NCI-H82 treated with DMSO at 0.1 percent for 48 hours (cell line): Measurements from ENCODE around the gene MOB3A.

ENCODE experiments used
- DNase-seq: peaks from one replicate; lab custom pipeline; 2025; ENCODE audit not compliant: unreplicated experiment; lab: John Stamatoyannopoulos, UW

MOB3A gene

DNA sequence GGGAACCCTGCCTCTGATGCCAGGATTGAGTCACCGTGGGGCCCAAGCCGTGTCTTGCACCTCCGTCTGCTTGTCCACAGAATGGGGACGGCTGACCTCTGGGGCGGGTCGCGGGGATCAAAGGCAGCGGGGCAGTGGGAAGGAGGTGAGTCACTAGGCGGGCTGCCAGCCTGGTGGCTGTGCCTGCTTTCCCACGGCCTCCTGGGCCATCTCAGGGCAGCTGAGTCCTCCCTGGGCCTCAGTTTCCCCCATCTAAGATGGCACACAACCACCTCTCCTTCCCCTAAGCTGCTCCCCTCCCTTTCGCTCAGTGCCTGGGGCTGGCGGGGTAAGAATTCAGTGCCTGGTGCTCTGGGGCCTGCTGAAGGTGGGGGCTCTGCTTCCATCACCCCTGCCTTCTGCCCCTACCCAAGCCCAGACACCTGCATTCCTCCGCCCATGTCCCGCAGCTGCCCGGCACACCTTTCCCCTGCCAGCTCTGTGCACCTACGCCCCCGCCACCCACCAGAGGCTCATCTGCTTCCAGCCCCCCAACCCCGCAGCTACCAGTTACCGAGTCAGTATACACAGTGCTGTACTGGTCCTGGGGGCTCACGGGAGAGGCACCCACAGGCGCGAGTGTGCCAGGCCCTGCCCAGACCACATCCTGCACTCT is 48.5 kb downstream of the MOB3A start:
- no peak for DNase-seq

DNA sequence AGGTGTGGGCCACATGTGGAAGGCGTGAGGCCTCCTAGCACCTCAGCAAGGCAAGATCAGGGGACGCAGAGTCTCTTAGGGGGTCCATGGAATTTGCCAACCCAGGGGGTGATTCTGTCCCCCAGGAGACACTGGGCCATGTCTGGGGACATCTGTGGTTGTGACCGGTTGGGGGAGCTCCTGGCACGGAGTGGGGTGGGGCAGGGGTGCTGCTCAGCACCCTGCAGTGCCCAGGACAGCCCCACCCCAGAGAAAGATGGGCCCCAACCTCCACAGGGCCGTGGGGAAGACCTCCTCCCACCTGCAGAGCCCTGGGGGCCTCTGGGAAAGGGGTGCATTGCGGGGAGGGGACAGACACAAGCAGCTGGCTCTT is 49.1 kb downstream of the MOB3A start:
- DNase-seq: no peak

DNA sequence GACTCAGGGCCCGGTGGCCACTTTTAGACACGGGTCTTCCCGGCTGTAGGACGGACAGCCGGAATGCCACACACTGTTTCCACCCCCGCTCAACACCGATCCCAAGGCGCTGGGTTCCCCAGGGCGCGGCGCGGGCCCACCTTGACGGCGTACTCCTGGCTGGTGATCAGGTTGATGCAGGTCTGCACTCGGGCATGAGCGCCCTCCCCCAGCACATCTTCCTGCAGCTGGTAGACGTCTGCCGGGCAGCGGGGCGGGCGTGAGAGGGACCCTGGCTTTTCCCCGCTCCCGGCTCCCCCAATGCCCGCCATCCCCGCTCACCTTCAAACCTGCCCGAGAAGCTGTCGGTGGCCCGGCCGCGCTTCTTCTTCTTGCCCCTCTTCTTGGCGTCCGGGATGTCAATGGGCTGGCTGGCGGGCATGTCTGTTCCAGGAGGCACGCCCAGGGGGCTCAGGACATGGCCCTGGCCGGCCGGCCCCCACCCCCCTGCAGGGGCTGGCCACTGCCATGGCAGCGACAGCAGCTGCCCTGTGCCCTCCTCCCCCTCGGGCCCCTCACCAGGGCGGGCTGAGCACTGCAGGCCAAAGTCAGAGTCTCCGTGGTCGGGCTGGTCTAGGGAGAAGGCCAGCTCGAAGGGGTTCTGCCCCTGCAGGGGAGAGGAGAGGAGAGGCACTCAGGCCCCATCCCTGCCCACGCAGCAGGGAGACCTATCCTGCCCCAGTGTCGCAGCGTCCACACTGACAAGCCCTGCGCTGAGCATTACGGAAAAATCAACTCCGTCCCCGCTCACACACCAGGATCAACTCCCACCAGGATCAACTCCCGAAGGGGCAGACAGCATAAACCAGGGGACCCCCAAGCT is 49.8 kb downstream of the MOB3A start:
- DNase-seq: no peak

DNA sequence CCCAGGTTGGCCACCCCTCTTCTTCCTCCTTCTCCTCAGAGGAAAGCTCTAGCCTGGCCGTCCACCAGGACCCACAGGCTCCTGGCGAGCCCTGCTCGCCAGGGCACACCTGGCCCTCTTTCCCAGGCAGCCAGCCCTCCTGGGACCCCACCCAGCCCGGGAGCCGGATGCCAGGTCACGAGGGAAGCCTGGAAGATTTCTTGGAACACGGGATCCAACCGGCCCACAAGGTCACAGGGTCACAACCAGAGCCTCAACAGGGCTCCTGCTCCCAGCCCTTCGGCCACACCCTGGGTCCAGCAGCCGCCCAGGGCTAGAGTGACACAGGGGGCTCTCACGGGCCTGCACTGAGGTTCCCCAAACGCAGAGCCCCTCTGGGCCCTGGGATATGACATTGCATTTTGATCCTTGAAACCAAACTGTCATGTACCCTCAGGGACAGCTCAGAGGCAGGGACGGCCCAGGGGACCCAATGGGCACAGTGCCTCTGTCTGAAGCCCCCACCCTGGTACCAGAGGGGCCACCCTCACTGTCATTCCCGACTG is 50.6 kb downstream of the MOB3A start:
- no peak for DNase-seq

DNA sequence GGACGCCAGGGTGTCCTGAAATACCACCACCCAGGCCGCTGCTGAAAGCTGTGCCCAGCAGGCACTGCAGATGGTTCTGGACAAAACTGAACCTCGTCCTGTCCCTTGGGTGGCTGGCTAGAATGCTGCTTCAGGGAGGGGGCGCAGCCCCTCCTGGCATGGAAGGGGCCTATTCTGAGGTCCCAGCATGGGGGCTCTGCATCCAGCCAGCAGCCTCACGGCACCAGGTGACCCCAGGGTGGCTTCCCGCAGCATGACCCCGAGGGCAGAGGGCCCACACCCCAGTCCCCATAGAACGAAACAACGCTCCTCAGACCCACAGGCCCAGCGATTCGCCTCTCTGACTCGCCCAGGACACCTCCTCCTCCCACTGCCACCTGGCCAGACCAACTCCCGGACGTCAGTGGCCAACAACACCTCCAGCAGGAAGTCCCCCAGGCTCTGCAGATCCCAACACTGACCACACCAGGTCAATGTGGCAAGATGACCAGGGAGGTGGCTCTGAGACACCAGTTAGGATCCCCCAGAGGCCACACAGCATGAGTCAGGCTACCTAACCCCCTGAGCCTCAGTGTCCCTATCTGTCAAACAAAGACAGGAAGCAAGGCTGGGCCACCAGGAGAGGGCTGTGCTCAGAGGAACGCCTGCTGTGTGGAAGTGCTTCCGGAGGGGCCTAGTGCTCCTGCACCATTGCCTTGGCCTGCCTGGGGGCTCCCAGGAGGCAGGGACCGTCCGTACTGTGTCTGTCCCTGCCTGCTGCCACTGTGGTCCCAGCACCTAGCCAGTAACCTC is 51.2 kb downstream of the MOB3A start:
- no peak for DNase-seq

DNA sequence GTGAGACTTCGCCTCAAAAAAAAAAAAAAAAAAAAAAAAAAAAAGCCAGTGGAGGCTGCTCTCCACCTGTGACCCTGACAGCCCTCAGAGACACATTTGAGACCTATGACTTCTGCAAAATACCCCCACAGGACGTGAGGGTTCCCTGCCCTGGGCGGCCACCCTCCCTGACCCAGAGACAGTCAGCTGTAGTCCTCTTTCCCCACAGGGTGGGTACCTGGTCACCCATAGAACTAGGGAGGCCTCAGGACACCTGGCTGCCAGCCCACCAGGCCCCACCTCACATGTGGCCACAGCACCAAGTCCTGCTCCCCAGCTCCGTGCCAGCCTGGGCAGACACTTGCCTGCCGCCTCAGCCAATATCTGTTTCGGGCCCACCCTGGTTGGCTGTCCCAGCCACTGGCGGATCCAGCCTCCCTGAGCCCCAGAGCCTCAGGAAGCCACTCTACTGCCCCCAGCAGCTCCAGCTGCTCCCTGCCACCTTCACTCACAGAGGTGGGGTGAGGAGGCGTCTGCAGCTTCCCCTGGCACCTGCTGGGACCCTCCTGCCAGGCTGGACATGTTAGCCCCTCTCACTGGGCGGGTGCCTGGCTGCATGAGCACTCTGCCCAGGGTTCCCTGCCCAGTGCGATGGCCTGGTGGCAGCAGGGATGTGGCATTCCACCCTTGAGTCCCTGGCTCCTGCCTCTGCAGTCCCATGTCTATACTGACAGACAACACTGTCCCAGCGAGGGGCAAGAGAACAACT is 52.0 kb downstream of the MOB3A start:
- DNase-seq: no peak

DNA sequence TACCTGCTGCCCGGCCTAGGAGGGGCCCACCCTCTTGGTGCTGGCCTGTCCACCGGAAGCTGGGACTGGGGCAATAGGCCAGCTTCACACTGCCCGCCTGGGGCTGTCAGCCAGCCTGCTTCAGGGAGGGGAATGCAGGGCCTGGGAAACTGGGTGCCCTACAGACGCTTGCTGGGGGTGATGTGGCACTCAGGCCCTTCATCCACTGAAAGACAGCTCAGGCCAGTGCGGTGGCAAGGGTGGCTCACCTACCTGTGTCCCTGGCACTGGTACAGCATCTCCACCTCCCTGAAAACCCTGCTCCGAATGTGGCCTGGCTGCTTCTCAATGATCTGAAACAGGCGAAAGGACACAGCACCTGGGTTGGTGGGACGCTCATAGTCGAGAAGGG is 52.9 kb downstream of the MOB3A start:
- DNase-seq: no peak

DNA sequence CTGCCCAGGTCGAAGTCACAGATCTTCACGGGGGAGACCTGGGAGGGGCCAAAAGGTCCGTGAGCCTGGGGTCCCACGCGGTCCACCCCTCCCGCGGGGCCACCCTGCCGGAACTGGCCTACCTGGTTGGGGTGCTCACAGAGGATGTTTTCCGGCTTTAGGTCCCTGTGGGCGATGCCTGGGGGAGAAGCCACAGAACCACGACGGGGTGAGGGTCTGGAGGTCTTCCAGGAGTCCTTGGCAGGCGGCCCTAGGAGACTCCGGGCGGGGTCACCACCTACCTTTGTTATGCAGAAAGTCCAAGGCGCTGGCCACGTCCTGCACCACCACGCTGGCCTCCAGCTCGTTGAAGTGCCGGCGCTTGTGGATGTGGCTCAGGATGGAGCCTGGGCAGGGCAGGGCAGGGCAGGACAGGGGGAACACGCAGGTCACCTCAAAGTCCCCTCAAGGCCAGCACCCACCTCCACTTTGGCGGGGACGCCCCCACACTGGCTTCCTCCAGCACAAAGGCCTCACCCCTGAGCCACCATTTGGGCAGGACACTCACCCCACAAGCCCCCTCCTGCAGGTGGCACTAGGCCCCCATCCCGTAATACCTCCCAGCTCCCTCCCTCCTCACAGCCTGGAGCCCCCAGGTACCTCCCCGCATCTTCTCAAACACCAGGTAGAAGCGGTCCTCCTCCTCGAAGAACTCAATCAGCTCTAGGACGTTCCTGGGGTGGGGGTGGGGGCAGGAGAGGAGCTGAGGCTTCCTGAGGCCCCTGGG is 53.5 kb downstream of the MOB3A start:
- DNase-seq: no peak

DNA sequence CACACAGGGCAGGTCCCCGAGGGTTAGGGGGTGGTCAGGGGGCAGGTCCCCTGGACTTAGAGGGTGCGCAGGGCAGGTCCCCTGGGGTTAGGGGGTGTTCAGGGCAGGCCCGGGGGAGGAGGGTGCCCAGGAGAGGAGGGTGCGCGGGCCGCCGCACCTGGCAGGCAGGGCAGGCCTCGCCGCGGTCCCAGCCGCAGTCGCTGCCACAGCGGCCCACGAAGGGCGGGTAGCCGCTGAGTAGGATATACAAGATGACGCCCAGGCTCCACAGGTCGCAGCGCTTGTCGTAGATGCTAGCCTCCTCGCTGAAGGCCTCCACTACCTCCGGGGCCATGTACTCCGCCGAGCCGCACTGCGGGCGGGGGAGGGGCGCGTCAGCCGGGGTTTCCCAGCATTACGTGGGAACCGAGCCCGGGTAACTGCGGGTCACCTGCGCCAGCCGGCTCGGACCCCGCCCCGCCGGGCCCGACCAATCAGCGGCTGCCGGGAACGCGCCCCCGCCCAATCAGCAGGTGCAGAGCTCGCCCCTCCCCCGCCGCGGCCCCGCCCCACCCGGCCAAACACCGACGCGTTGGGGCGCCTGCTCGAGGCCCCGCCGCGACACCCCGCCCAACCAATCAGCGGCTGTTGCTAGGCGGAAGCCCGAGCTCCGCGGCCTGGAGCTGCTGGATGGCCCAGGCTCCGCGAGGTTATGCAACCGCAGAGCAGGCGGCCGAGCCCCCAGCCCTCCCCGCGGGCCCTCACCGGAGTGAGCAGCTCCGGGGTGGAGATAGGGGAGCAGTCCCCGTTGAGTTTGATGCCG is 54.2 kb downstream of the MOB3A start:
- peak; percentile 67 for DNase-seq

DNA sequence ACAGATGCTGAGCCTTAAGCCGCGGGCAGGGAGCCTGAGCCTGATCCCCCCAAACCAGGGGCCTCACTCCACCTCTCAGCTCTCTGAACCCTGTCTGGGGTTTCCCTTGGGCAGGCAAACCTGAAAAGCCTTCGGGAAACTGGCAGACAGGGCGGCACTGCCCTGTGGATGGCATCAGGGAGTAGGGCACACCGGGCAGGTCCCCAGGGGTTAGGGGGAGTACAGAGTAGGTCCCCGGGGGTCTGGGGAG is 54.8 kb downstream of the MOB3A start:
- no peak for DNase-seq

DNA sequence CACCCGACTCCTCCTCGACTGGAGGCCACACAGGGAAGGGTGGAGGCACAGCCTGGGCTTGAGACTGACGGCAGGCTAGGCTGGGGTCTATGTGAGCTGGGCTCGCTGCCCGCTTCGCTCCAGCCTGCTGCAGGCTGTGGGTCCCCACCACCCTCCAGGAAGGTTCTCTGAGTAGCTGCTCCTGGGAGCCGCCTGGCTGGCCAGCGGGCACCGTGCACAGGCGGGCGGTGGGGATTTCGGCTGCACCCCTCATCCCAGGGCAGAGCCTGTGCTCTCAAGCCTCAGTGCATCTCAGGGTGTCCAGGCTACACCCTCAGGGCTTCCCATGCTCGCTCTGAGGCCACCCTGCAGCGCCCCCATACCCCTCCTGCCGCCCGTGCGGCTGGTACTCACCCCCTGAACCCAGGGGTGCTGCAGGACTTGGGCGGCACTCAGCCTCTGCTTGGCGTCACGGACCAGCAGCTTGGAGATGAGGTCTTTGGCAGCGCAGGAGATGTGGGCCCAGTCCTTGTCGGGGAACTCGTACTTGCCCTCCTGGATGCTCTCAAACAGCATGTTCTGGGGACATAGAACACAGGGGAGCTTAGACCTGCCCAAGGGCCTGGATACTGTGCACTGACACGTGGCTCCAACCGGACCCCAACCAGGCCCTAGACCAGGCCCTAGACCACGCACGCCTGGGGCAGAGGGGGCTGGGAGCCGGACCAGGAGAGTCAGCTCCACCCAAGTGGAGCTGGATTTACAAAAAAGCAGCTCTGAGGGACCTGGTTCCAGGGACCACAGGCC is 55.3 kb downstream of the MOB3A start:
- no peak for DNase-seq

DNA sequence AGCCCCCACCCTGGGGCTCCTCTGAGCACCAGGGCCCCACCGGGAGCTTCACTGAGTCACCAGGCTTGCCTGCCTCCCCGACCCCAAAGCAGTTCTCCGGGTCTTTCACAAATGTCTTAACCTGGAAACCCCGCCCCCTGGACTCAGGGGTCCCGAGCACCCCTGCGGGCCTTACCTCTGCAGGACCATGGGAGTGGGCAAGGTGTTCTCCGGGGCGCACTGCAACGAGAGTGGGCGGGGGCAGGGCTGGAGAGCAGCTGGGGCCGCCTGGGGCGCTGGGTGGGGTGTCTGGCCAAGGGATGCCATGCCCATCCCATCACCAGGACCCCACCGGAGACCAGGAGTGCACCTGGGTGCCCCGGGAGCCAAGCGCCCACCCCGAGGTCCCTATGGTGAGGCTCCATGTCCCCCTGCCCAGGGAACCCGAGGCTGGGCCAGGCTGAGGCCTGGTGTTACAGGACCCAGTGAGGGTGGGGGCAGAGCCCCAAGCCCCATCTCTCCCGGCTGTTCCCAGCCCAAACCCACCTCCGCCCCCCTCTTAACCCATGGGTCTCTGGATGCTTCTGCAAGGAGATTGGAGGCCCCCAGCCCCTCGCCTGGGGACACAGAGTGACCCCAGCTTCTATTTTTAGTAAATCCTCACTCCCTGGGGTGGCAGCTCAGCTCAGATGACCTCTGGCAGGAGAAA is 56.0 kb downstream of the MOB3A start:
- no peak for DNase-seq

DNA sequence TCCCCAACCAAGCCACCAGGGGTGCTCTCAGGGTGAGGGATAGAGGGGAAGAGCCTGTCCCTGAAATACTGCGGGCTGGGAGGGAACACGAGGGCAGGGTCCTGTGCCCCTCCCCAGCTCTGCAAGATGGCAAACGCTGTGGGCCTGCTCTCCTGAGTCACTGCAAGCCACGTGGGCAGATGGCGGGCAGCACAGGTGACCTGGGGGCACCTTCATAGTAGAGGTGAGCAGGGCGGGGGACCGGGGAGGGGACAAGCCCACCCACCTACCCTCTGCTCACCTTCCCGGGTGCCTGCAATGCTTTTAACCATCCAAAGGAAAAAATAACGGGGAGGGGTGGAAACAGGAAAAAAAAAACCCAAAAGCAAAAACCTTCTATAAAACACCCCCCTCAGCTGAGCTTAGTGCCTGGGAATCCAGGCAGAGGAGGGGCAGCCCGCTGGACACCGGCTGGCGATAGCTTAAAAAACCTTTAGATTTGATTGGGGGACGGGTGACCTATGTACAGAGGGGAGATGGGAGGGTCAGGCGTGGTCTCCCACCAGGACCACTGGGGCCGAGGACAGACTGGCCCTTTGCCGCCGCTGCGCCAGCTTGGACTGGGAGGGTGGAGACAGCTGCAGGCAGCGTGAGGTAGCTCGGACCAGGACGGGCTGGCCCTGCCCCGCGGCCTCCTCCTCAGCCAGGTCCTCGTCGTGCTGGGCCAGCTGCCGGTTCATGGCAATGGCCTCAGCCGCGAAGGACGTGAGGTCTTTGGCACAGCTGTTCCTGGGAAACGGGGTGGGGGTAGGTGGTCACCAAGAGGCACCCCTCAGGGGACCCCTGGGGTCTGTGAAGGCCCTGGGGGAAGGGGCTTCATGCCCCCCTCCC is 56.8 kb downstream of the MOB3A start:
- no peak for DNase-seq

DNA sequence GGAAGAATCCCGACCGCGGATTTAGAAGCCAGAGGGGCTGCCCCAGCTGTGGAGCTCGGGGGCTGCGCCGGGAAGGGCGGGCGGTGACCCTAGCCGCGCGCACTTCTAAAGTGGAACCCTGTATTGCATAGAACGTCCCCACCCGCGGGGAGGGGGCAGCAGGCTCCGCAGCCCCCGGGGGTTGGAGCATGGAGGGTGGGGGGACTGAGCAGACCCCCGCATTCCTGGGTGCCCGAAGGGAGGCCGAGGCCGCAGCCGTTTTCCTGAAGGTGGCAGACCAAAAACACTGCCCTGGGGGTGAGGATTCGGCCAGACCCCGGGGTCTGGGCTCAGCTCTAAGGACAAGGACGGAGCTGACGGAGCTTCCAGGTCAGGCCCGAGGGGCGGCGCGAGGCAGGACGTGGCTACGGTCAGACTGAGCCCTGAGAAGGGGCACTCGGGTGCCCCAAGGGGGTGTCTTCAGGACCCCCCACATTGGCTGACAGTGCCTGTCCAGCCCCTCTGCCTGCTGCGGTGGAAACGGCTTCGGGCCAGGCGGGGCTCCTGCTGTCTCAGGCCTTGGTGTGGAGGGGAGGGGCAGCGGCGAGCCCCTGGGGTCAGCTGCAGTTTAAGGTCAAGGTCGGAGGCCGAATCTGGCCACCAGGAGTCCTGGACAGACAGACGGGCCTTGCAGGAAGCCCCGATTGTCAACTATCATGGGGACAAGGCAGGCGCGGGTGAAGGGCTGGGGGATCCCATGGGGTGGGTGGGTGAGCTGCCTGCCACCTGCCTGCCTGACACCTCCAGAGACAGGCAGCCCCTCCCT is 57.6 kb downstream of the MOB3A start:
- DNase-seq: no peak

DNA sequence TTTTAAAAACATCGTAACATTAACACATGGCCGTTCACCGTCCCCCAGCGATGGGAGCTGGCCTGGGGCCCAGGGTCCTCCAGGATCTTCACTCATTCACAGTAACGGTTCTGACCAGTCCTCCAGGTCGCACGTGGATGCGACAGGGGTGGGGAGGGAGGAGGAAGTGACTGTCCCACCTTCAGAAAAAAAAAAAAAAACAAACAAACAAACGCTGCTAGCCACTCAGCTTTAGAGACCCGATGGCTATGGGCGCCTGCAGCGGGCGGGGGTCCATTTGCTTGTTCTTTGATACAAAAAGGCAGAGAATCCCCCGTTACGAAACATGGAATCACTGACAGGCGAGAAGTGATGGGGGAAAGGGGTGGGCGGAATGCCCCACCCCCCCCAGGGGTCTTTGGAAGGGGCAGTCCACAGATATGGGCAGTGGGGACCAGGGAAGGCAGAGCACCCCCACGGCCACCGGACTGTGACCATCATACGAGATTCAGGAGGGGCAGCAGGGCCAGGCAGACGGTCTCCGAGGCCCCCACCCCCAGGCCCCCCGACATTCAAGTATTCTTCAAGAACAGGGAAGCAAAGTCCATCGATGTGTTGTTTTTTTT is 58.4 kb downstream of the MOB3A start:
- DNase-seq: no peak

DNA sequence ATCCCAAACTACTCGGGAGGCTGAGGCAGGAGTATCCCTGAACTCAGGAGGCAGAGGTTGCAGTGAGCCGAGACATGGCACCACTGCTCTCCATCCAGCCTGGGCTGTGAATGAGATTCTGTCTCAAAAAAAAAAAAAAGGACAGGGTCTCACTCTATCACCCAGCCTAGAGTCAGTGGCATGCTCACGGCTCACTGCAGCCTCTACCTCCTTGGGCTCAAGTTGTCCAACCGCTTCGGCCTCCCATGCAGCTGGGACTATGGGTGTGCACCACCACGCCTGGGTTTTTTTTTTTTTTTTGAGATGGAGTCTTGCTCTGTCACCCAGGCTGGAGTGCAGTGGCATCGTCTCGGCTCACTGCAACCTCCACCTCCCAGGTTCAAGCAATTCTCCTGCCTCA is 59.7 kb downstream of the MOB3A start:
- no peak for DNase-seq
